Body of pancreas (tissue), 4 donors: ENCODE results near the gene CGNL1.

Experiments used
- CTCF ChIP-seq, 7 experiments: fragments of 450-650 bp in 4 of 7; fragments of 200-600 bp in 3 of 7; sonication (generic) in 3 of 7; IDR thresholded peaks; one replicate each; pipeline ENCODE4 v1.5.1; 2016 to 2019; ENCODE audit warnings: antibody characterized with exemption in 7 of 7
- POLR2A ChIP-seq, 3 donors: fragments of 450-650 bp; IDR thresholded peaks; one replicate each; pipeline ENCODE4 v1.6.1; 2016; ENCODE audit warnings: antibody characterized with exemption in 3 of 3, mild to moderate bottlenecking in 2 of 3

GRCh38 chr15:57421551-57421950 lies 45.2 kb downstream of the CGNL1 start:
- TF ChIP-seq CTCF (IDR thresholded peaks at IDR 0.05) (no peak), POLR2A (IDR thresholded peaks at IDR 0.05) (no peak)
